Stomach (tissue), 9 donors: ENCODE results near the gene BACE2. TPM values are rescaled to one million over a fixed set of nuclear protein-coding genes. Genes with fewer than 3 reads are reported as not detected.
A peak's percentile ranks its signal among the peaks of the same experiment; 100 is the strongest.

Source experiments
- DNase-seq, 2 donors: peaks; one replicate each; pipeline versions ENCODE4 v3.0.0 to v3.0.0-alpha.2; 2013 to 2019
- H3K27ac ChIP-seq, 5 donors: fragments of 200-600 bp in 4 of 5; sonication (generic) in 4 of 5; one replicate each; pipeline ENCODE4 v1.5.1; 2013 to 2019; ENCODE audit warnings: mild to moderate bottlenecking in 1 of 5, moderate library complexity in 1 of 5
- H3K27me3 ChIP-seq, 3 donors: fragments of 200-600 bp; sonication (generic); one replicate each; pipeline ENCODE4 v1.5.1; 2017 to 2019; ENCODE audit warnings: mixed run types in 1 of 3
- H3K36me3 ChIP-seq, 4 donors: fragments of 200-600 bp; sonication (generic); 1 replicate in 3 of 4; 2 replicates in 1 of 4; pipeline ENCODE4 v1.5.1; 2016 to 2019
- H3K4me1 ChIP-seq, 4 donors: fragments of 200-600 bp; sonication (generic); one replicate each; pipeline ENCODE4 v1.5.1; 2016 to 2019
- H3K4me3 ChIP-seq, 4 donors: fragments of 200-600 bp; sonication (generic) in 3 of 4; one replicate each; pipeline ENCODE4 v1.5.1; 2016 to 2019; ENCODE audit warnings: mild to moderate bottlenecking in 1 of 4
- H3K9me3 ChIP-seq, 4 donors: fragments of 200-600 bp; sonication (generic); one replicate each; pipeline ENCODE4 v1.5.1; 2016 to 2019
- EP300 ChIP-seq: sonication (generic); formaldehyde crosslinking; IDR thresholded peaks from one replicate; pipeline ENCODE4 v1.6.1; 2017; ENCODE audit warnings: antibody characterized with exemption
- POLR2A ChIP-seq, 4 donors: fragments of 450-650 bp; IDR thresholded peaks; one replicate each; pipeline ENCODE4 v1.6.1; 2016; ENCODE audit warnings: antibody characterized with exemption in 4 of 4, control low read depth in 2 of 4, mild to moderate bottlenecking in 1 of 4, moderate library complexity in 1 of 4
- POLR2AphosphoS5 ChIP-seq, 3 donors: sonication (generic); formaldehyde crosslinking; IDR thresholded peaks; one replicate each; pipeline ENCODE4 v1.6.1; 2016; ENCODE audit warnings: antibody characterized with exemption in 3 of 3
- WGBS, 5 donors: extraction: QIAGEN DNeasy Blood & Tissue Kit in 3 of 5; methylation state at CpG; one replicate each; pipeline versions ENCODE4 v1.1.5 to v1.1.7; 2013 to 2018; 5-methylcytosine and 5-hydroxymethylcytosine counted together
- intact Hi-C: fragments of 100-400 bp; cut with DNase I; formaldehyde crosslinking; loops from one replicate; pipeline ENCODE4 v1.15.1; 2023; ENCODE audit warnings: low total_unique reads
- polyA plus RNA-seq, 3 donors: library from polyadenylated mRNA; stranded (reverse); fragments of 200-250 nt; gene quantifications; one replicate each; pipeline ENCODE4 v1.2.3, GENCODE V29; 2013
- total RNA-seq, 5 donors: library from RNA; depleted of rRNA; stranded (reverse); fragments of >200 nt; gene quantifications; one replicate each; pipeline versions ENCODE4 v1.1.0 to v1.2.3, GENCODE V29; 2014 to 2016
- TF ChIP-seq, protein P1 (sequence below), 7 experiments: fragments of 450-650 bp in 4 of 7; fragments of 200-600 bp in 3 of 7; sonication (generic) in 3 of 7; IDR thresholded peaks; one replicate each; pipeline ENCODE4 v1.5.1; 2016 to 2019; ENCODE audit warnings: antibody characterized with exemption in 7 of 7, control low read depth in 2 of 7, mild to moderate bottlenecking in 1 of 7
- donor health status: healthy with polysubstance abuse.
- donor health status: Bipolar disorder and iron deficiency.
- donor health status: healthy.

The BACE2 gene
- total and polyA plus RNA-seq, 8 donors, result 7.6 to 244 (median 51.4) TPM

DNA sequence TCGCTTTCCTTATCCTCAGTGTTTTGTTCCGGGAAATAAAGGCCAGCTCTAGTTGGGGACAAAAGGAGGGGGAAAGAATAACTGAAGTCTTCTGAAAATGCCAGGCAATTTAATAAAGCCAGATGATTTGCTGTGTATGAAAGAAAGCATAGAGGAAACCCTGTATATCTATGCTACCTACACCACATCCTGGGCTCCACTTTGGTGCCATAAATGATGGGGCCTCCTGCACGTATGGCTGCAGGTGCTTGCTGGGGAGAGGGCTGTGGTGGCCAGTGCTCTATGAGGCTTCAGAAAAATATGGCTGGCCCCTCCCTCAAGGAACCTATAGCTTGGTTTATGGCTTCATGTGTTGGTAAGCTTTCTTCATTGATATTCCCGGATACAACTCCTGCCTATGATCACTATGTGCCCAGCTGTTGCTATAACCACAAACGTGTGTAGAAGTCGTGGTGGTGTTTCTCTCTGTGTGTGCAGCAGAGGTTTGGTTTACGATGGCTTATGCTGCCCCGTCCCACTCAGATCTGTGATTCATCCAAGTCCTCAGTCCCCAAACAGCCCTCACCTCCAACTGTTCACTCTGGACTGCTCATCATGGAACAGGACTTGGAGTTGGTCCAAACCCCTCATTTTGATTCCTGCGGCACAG is 59.5 kb downstream of the BACE2 start:
- no peak for DNase-seq
- peaks cover 0 to 25% (median 0%) of the 10 kb centered on the region in 4 donors for H3K4me1 ChIP-seq
- peaks cover 3 to 61% (median 49%) of the 10 kb centered on the region in 4 donors for H3K36me3 ChIP-seq
- no peak overlapping the region for H3K4me3 ChIP-seq
- intact Hi-C loops, result no loop called here
- H3K27me3 ChIP-seq, result no peaks in the 10 kb centered on the region
- peak overlapping the region in 2 of 5 donors; percentile 20 to 32 for H3K27ac ChIP-seq
- H3K9me3 ChIP-seq, result no peaks in the 10 kb centered on the region
- TF ChIP-seq POLR2A (IDR thresholded peaks at IDR 0.05) (no peak), EP300 (no peak), POLR2AphosphoS5 (IDR thresholded peaks at IDR 0.05) (no peak)
- TF ChIP-seq, protein P1, sequence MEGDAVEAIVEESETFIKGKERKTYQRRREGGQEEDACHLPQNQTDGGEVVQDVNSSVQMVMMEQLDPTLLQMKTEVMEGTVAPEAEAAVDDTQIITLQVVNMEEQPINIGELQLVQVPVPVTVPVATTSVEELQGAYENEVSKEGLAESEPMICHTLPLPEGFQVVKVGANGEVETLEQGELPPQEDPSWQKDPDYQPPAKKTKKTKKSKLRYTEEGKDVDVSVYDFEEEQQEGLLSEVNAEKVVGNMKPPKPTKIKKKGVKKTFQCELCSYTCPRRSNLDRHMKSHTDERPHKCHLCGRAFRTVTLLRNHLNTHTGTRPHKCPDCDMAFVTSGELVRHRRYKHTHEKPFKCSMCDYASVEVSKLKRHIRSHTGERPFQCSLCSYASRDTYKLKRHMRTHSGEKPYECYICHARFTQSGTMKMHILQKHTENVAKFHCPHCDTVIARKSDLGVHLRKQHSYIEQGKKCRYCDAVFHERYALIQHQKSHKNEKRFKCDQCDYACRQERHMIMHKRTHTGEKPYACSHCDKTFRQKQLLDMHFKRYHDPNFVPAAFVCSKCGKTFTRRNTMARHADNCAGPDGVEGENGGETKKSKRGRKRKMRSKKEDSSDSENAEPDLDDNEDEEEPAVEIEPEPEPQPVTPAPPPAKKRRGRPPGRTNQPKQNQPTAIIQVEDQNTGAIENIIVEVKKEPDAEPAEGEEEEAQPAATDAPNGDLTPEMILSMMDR (IDR thresholded peaks at IDR 0.05), result no peak
- 71 to 80% (median 74%) methylated on average over 9 of the region's 9 CpGs for WGBS, 5 donors

DNA sequence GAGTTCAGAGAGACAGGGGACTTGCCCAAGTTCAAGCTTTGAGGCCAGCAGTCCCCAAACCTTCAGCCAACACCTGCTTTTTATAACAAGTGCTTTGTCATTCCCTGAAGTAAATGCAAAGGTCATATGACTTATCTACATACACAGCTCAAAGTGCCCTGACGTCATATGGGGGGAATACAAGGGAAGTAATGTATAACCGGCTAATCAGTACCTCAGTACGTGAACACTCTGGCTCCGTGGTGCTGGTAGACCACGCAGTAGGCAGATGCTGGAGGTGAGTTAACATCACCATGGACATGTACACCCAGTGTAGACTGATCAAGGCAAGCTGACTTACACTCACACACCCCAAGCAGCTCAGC is 60.0 kb downstream of the BACE2 start:
- Histone ChIP-seq H3K4me1 (peaks cover 0 to 26% (median 0%) of the 10 kb centered on the region in 4 donors), H3K27me3 (no peaks in the 10 kb centered on the region), H3K9me3 (no peaks in the 10 kb centered on the region), H3K4me3 (no peak overlapping the region), H3K27ac (peak overlapping the region in 3 of 5 donors; percentile 16 to 32 (median 20)), H3K36me3 (peaks cover 3 to 62% (median 49%) of the 10 kb centered on the region in 4 donors)
- TF ChIP-seq, protein P1 (IDR thresholded peaks at IDR 0.05), result no peak
- TF ChIP-seq POLR2AphosphoS5 (IDR thresholded peaks at IDR 0.05), result peak in 1 of 3 donors; percentile 13
- peak in 1 of 2 donors; percentile 92 for DNase-seq
- intact Hi-C loops, result no loop called here
- WGBS, 5 donors, result 36 to 64% (median 44%) methylated on average over 5 of the region's 5 CpGs

DNA sequence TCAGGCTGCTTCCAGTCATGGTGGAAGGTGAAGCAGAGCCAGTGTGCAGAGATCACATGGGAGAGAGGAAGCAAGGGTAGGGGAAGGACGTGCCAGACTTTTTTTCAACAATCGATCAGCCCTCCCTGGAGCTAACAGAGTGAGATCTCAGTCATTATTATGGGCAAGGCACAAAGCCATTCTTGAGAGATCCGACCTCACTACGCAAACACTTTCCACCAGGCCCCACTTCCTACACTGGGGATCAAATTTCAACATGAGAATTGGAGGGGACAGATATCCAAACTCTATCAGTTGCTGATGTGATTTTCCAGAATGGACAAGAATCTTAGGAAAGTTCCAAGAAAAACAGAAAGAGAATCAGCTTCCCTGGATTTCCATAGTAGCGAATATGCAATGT is 60.5 kb downstream of the BACE2 start:
- H3K36me3 ChIP-seq, result peaks cover 3 to 62% (median 49%) of the 10 kb centered on the region in 4 donors
- H3K9me3 ChIP-seq, result no peaks in the 10 kb centered on the region
- peak overlapping the region in 2 of 5 donors; percentile 16 for H3K27ac ChIP-seq
- no peak overlapping the region for H3K4me3 ChIP-seq
- WGBS, 5 donors, result 73 to 81% (median 73%) methylated on average over 5 of the region's 5 CpGs
- TF ChIP-seq, protein P1 (IDR thresholded peaks at IDR 0.05), result no peak
- no peak for TF ChIP-seq EP300
- TF ChIP-seq POLR2AphosphoS5 (IDR thresholded peaks at IDR 0.05), result no peak
- no peak for TF ChIP-seq POLR2A (IDR thresholded peaks at IDR 0.05)
- peaks cover 0 to 31% (median 0%) of the 10 kb centered on the region in 4 donors for H3K4me1 ChIP-seq
- no peak for DNase-seq
- H3K27me3 ChIP-seq, result no peaks in the 10 kb centered on the region
- intact Hi-C loops, result no loop called here

DNA sequence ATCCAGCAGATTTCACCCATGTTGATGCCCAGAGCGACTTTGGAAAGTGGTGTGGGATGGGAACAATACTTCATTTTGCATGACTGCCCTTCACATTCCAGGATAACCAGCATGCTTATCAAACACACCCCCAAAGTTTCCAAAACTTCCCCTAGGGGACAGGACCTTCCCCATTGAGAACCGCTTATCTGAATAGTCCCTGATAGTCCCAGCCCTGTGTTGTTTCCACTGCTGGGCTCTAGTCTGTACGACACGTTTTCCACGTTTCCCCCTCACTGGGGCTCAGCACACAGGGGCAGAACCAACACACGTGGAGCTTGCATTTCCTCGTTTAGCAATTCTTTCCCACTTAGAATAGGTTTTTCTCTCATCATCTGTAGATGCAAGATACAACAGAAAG is 61.0 kb downstream of the BACE2 start:
- Histone ChIP-seq H3K4me3 (no peak overlapping the region), H3K27ac (no peak overlapping the region), H3K9me3 (no peaks in the 10 kb centered on the region), H3K4me1 (peaks cover 0 to 35% (median 0%) of the 10 kb centered on the region in 4 donors), H3K36me3 (peaks cover 3 to 62% (median 49%) of the 10 kb centered on the region in 4 donors), H3K27me3 (no peaks in the 10 kb centered on the region)
- 69 to 85% (median 80%) methylated on average over 7 of the region's 7 CpGs for WGBS, 5 donors
- DNase-seq, result no peak
- intact Hi-C loops, result no loop called here
- TF ChIP-seq POLR2AphosphoS5 (IDR thresholded peaks at IDR 0.05), result no peak
